ENCODE results near the gene BCL6B.

GRCh38 chr17:7023576-7024401 is 939 bp downstream of the BCL6B start:
- TF ChIP-seq, protein P1, sequence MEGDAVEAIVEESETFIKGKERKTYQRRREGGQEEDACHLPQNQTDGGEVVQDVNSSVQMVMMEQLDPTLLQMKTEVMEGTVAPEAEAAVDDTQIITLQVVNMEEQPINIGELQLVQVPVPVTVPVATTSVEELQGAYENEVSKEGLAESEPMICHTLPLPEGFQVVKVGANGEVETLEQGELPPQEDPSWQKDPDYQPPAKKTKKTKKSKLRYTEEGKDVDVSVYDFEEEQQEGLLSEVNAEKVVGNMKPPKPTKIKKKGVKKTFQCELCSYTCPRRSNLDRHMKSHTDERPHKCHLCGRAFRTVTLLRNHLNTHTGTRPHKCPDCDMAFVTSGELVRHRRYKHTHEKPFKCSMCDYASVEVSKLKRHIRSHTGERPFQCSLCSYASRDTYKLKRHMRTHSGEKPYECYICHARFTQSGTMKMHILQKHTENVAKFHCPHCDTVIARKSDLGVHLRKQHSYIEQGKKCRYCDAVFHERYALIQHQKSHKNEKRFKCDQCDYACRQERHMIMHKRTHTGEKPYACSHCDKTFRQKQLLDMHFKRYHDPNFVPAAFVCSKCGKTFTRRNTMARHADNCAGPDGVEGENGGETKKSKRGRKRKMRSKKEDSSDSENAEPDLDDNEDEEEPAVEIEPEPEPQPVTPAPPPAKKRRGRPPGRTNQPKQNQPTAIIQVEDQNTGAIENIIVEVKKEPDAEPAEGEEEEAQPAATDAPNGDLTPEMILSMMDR (IDR thresholded peaks at IDR 0.05; ENCODE audit: low read length), result no peak
- no peak for TF ChIP-seq EZH2 (IDR thresholded peaks at IDR 0.05; ENCODE audit: borderline replicate concordance, low read length)

Data from OCI-LY1 (cell line).